ENCODE results near the gene ACTL8.

DNA sequence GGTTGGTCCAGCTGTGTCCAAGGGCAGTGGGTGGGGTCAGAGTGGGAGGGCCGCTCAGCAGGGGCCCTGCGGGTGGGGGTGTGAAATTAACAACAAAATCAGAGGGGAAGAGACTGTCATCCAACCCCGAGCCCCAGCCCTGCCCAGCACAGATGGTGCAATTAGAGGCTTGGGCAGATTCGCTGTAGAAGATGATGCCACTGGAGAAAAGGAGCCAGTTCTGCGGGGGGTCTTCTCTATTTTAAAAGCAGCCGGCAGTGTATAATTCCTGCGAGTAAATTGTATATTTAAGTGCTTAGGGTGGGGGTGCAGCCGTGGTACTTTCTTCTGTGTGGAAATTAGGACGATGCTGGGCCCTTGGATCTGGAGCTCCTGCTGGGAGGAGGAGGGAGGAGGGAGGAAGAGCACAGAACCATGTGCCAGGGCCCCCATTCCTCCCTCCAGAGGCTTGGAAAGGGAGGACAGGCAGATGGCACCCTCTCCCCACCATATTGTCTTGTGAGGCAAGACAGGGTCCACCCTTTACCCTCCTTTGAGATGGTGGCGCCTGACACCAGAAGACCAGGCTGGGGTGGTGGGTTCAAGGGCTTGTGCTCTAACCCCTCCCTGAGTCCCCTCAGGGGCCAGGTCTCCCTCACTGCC is 89.2 kb downstream of the ACTL8 start:
- TF ChIP-seq SIN3A (IDR thresholded peaks at IDR 0.05; ENCODE audit: borderline replicate concordance, insufficient read depth, low read length), result no peak
- no peak for TF ChIP-seq POLR2AphosphoS5 (IDR thresholded peaks at IDR 0.05; ENCODE audit: low read depth, low read length)
- TF ChIP-seq TAF1 (IDR thresholded peaks at IDR 0.05; ENCODE audit: borderline replicate concordance, insufficient read depth, low read length), result no peak

All from PFSK-1 (cell line).